Stimulated activated CD4-positive, alpha-beta T cell treated with anti-CD3 and anti-CD28 coated beads, Interleukin-15, amount 100 ng/mL, for 24 hours (primary cell): ENCODE measurements around the gene RNF213.
"Not testable (repeated sequence)": the region's sequence is repeated elsewhere in the genome, so short reads cannot be mapped to it uniquely, and the experiment has no call there.

Source experiments
- DNase-seq: peaks from one replicate; pipeline ENCODE4 v3.0.0-alpha.2; 2020

The RNF213 gene

GRCh38 chr17:80224683-80225082, 36.0 kb upstream of the RNF213 start:
- no peak for DNase-seq

GRCh38 chr17:80225230-80225629, 35.4 kb upstream of the RNF213 start:
- no peak for DNase-seq

- DNase-seq, result no peak
Measured at GRCh38 chr17:80227156-80227555, 33.5 kb upstream of the RNF213 start.

GRCh38 chr17:80227666-80228065, 33.0 kb upstream of the RNF213 start:
- DNase-seq, result no peak

GRCh38 chr17:80228477-80228876, 32.2 kb upstream of the RNF213 start:
- no peak for DNase-seq

- no peak for DNase-seq
Measured at GRCh38 chr17:80229011-80229410, 31.6 kb upstream of the RNF213 start.

GRCh38 chr17:80232438-80232837, 28.2 kb upstream of the RNF213 start:
- DNase-seq, result no peak

- no peak for DNase-seq
Measured at GRCh38 chr17:80233202-80233601, 27.4 kb upstream of the RNF213 start.

- DNase-seq, result no peak
Measured at GRCh38 chr17:80236911-80237310, 23.7 kb upstream of the RNF213 start.

- no peak for DNase-seq
Measured at GRCh38 chr17:80237386-80237785, 23.3 kb upstream of the RNF213 start.

- no peak for DNase-seq
Measured at GRCh38 chr17:80242505-80242904, 18.1 kb upstream of the RNF213 start.

GRCh38 chr17:80243526-80244433, 16.9 kb upstream of the RNF213 start:
- no peak for DNase-seq

GRCh38 chr17:80244448-80244847, 16.2 kb upstream of the RNF213 start:
- DNase-seq, result not testable (repeated sequence)

GRCh38 chr17:80244871-80245509, 15.7 kb upstream of the RNF213 start:
- DNase-seq, result no peak

- DNase-seq, result no peak
Measured at GRCh38 chr17:80245566-80246265, 14.9 kb upstream of the RNF213 start.

GRCh38 chr17:80246266-80246681, 14.4 kb upstream of the RNF213 start:
- DNase-seq, result no peak

- DNase-seq, result no peak
Measured at GRCh38 chr17:80246726-80247125, 13.9 kb upstream of the RNF213 start.

GRCh38 chr17:80247561-80247960, 13.1 kb upstream of the RNF213 start:
- no peak for DNase-seq

GRCh38 chr17:80248001-80248893, 12.4 kb upstream of the RNF213 start:
- DNase-seq, result no peak

GRCh38 chr17:80248894-80249710, 11.6 kb upstream of the RNF213 start:
- DNase-seq, result no peak

GRCh38 chr17:80251966-80252365, 8.7 kb upstream of the RNF213 start:
- DNase-seq, result no peak

- peak; percentile 93 for DNase-seq
Measured at GRCh38 chr17:80252871-80253270, 7.8 kb upstream of the RNF213 start.
